KMS-11 (cell line): Measurements from ENCODE around the gene PFDN1.

ENCODE experiments used
- H2AFZ ChIP-seq: fragments of 200-600 bp; sonication (generic); 2 replicates; pipeline ENCODE4 v1.6.1; 2016; ENCODE audit warnings: antibody characterized with exemption, mixed run types, low read depth
- H3K27ac ChIP-seq: fragments of 200-600 bp; sonication (generic); 2 replicates; pipeline ENCODE4 v1.6.1; 2016; ENCODE audit warnings: mild to moderate bottlenecking, mixed run types
- H3K27me3 ChIP-seq: fragments of 200-600 bp; sonication (generic); 2 replicates; pipeline ENCODE4 v1.6.1; 2017; ENCODE audit warnings: mild to moderate bottlenecking, low read depth, mixed run types, moderate library complexity; ENCODE audit not compliant: insufficient read depth
- H3K36me3 ChIP-seq: fragments of 200-600 bp; sonication (generic); 2 replicates; pipeline ENCODE4 v1.6.1; 2017; ENCODE audit warnings: mild to moderate bottlenecking, mixed run types; ENCODE audit not compliant: insufficient read depth
- H3K4me1 ChIP-seq: fragments of 200-600 bp; sonication (generic); 2 replicates; pipeline ENCODE4 v1.6.1; 2016; ENCODE audit warnings: mild to moderate bottlenecking, low read depth, mixed run types; ENCODE audit not compliant: poor library complexity, severe bottlenecking
- H3K4me2 ChIP-seq: fragments of 200-600 bp; sonication (generic); 2 replicates; pipeline ENCODE4 v1.7.0; 2016; ENCODE audit warnings: mild to moderate bottlenecking, mixed run types
- H3K4me3 ChIP-seq: fragments of 200-600 bp; sonication (generic); IDR thresholded peaks from 2 replicates; pipeline ENCODE4 v1.6.1; 2017; ENCODE audit warnings: low read depth, low read length, mixed read lengths; ENCODE audit not compliant: insufficient read depth
- H3K79me2 ChIP-seq: fragments of 200-600 bp; sonication (generic); 2 replicates; pipeline ENCODE4 v1.6.1; 2016; ENCODE audit warnings: low read depth, mixed run types; ENCODE audit not compliant: insufficient read depth
- H3K9ac ChIP-seq: fragments of 200-600 bp; sonication (generic); 2 replicates; pipeline ENCODE4 v1.6.1; 2016; ENCODE audit warnings: mild to moderate bottlenecking, mixed run types
- H4K20me1 ChIP-seq: fragments of 200-600 bp; sonication (generic); 2 replicates; pipeline ENCODE4 v1.6.1; 2016; ENCODE audit warnings: mild to moderate bottlenecking, mixed run types; ENCODE audit not compliant: insufficient read depth
- TF ChIP-seq, protein P1 (sequence below): fragments of 200-600 bp; sonication (generic); conservative IDR thresholded peaks from 2 replicates; pipeline ENCODE4 v1.6.1; 2017; ENCODE audit warnings: low read depth, mild to moderate bottlenecking, antibody characterized with exemption, low read length, moderate library complexity, mixed read lengths

PFDN1 gene

DNA sequence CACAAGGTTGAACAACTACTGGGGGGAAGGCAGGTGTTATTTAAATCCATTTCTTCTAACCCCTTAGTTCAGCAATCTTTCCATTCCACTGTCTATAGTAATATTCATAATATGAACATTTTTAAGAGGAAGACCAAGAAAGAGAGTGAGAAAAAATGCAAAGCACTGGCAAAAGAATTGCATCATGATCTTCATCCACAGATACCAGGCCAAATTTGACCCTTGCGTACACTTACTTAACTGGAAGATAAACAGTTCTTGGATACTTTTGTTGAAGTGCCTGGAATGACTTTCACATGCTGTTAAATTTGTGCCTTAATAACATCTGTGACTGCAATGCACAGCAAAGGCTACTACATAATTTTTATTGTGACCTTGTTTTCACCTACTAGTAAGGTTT, 1.8 kb downstream of the PFDN1 start:
- no peak overlapping the region for H3K27ac ChIP-seq
- H3K79me2 ChIP-seq: peaks cover 29% of the 10 kb centered on the region
- no peak overlapping the region for H2AFZ ChIP-seq
- no peaks in the 10 kb centered on the region for H4K20me1 ChIP-seq
- no peak overlapping the region for H3K4me2 ChIP-seq
- H3K27me3 ChIP-seq: no peaks in the 10 kb centered on the region
- H3K9ac ChIP-seq: no peak overlapping the region
- H3K4me3 ChIP-seq: no peak overlapping the region
- H3K4me1 ChIP-seq: peaks cover 19% of the 10 kb centered on the region
- H3K36me3 ChIP-seq: no peaks in the 10 kb centered on the region
- TF ChIP-seq, protein P1, sequence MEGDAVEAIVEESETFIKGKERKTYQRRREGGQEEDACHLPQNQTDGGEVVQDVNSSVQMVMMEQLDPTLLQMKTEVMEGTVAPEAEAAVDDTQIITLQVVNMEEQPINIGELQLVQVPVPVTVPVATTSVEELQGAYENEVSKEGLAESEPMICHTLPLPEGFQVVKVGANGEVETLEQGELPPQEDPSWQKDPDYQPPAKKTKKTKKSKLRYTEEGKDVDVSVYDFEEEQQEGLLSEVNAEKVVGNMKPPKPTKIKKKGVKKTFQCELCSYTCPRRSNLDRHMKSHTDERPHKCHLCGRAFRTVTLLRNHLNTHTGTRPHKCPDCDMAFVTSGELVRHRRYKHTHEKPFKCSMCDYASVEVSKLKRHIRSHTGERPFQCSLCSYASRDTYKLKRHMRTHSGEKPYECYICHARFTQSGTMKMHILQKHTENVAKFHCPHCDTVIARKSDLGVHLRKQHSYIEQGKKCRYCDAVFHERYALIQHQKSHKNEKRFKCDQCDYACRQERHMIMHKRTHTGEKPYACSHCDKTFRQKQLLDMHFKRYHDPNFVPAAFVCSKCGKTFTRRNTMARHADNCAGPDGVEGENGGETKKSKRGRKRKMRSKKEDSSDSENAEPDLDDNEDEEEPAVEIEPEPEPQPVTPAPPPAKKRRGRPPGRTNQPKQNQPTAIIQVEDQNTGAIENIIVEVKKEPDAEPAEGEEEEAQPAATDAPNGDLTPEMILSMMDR: no peak

DNA sequence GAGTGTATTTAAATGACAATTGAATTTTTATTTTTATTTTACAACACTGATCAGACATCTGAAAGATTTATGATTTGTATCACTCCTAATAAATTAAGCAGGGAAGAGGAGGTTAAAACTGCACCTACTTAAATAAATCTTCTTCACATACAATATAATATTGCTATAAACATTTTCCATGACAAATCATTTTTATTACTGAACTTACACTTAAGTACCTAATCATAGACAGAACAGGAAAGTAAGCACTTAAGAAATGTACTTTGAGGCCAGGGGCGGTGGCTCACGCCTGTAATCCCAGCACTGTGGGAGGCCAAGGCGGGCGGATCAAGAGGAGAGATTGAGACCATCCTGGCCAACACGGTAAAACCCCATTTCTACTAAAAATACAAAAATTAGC, 3.8 kb downstream of the PFDN1 start:
- no peaks in the 10 kb centered on the region for H3K27me3 ChIP-seq
- H3K4me2 ChIP-seq: no peak overlapping the region
- no peak overlapping the region for H3K27ac ChIP-seq
- TF ChIP-seq, protein P1: no peak
- H3K4me3 ChIP-seq: no peak overlapping the region
- no peaks in the 10 kb centered on the region for H4K20me1 ChIP-seq
- H2AFZ ChIP-seq: no peak overlapping the region
- H3K79me2 ChIP-seq: peaks cover 33% of the 10 kb centered on the region
- H3K9ac ChIP-seq: no peak overlapping the region
- H3K4me1 ChIP-seq: peaks cover 39% of the 10 kb centered on the region
- H3K36me3 ChIP-seq: no peaks in the 10 kb centered on the region

DNA sequence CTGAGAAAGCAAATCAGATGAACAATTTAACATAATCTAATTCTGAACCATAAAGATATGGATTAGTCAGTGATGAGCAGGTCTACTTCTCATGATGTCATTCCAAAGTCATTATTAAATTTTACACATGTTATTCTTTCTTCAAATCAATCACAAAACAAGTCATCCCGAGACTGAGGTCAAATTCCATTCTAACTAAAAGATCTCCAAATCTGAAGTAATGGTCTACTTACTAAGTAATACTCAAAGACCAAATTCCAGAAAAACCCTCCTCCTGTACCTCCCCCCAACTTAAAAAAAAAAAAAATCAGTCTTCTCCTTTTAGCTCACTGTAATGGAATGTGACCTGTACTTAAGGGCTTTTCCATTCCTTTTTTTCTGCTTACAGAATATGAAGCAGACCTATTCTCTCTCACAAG, 4.7 kb downstream of the PFDN1 start:
- Histone ChIP-seq H3K9ac (no peak overlapping the region), H3K27ac (no peak overlapping the region), H4K20me1 (no peaks in the 10 kb centered on the region), H3K4me3 (no peak overlapping the region), H2AFZ (no peak overlapping the region), H3K27me3 (no peaks in the 10 kb centered on the region), H3K36me3 (no peaks in the 10 kb centered on the region), H3K4me2 (no peak overlapping the region), H3K4me1 (peaks cover 34% of the 10 kb centered on the region), H3K79me2 (peaks cover 40% of the 10 kb centered on the region)
- TF ChIP-seq, protein P1: no peak

DNA sequence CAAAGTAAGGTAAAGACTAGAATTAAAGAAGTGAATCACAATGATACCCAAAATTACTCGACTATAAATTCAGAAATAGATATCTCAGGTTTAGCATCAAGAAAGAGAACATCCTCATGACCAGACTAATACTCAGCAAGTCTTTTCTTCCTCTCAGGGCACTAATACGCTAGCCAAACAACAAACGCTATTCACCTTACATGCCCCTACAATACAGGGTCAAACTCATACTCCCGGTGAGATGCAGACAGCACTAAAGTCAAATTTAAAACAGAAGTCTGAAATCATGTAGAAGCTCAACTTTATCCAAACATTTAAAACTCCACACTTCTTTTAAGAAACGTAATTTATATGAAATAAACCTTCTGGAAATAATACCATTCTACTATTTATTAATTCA, 5.6 kb downstream of the PFDN1 start:
- no peak overlapping the region for H3K27ac ChIP-seq
- H3K4me2 ChIP-seq: no peak overlapping the region

More for the DNA sequence above, 5.6 kb downstream of the PFDN1 start:
- Histone ChIP-seq H3K79me2 (peaks cover 34% of the 10 kb centered on the region), H4K20me1 (no peaks in the 10 kb centered on the region), H2AFZ (no peak overlapping the region), H3K36me3 (no peaks in the 10 kb centered on the region), H3K27me3 (no peaks in the 10 kb centered on the region), H3K9ac (no peak overlapping the region), H3K4me3 (no peak overlapping the region), H3K4me1 (peaks cover 33% of the 10 kb centered on the region)
- TF ChIP-seq, protein P1: no peak
